IMR-90 (cell line): ENCODE data around the gene HACL1. TPM values are rescaled to one million over a fixed set of nuclear protein-coding genes. Genes with fewer than 3 reads are reported as not detected.

ENCODE experiments used
- ATAC-seq: fragments of 200-7000 bp; cut with Tn5 transposase; 2 replicates; pipeline ENCODE4 v1.9.1; 2020; ENCODE audit warnings: low read depth, mild to moderate bottlenecking, moderate library complexity
- BruUV-seq: library from RNA; stranded (reverse); fragments of 400-500 nt; replicated peaks from 2 replicates; lab custom pipeline; 2021; lab: Mats Ljungman, UMichigan
- CTCF ChIA-PET: fragments of 300-600 bp; formaldehyde crosslinking; extraction: SDS; loops from one replicate; lab custom pipeline; 2021; ENCODE audit warnings: antibody characterized with exemption; lab: Yijun Ruan, JAX
- POLR2A ChIA-PET: fragments of 300-600 bp; sonication (Branson Sonifier 250); formaldehyde crosslinking; loops from one replicate; lab custom pipeline; 2022; ENCODE audit warnings: antibody characterized with exemption; ENCODE audit not compliant: unreplicated experiment; lab: Charles Lee
- DNase-seq: peaks from one replicate; pipeline ENCODE4 v3.0.0; 2013
- H2AFZ ChIP-seq: replicated peaks from 2 replicates; pipeline ENCODE3; 2013; ENCODE audit warnings: low read length, mild to moderate bottlenecking; ENCODE audit not compliant: poor library complexity
- H2AK5ac ChIP-seq: 2 replicates; pipeline ENCODE4 v1.6.1; 2013; ENCODE audit warnings: low read depth, low read length, inconsistent platforms
- H2AK9ac ChIP-seq: replicated peaks from 2 replicates; pipeline ENCODE3; 2013; ENCODE audit warnings: mild to moderate bottlenecking, low read depth, low read length, moderate library complexity; ENCODE audit not compliant: poor library complexity
- H2BK120ac ChIP-seq: 2 replicates; pipeline ENCODE4 v1.6.1; 2013; ENCODE audit warnings: low read depth, low read length, inconsistent platforms
- H2BK15ac ChIP-seq: 3 replicates; pipeline ENCODE4 v1.6.1; 2013; ENCODE audit warnings: low read depth, low read length, inconsistent platforms
- H2BK20ac ChIP-seq: 2 replicates; pipeline ENCODE4 v1.6.1; 2013; ENCODE audit warnings: low read depth, mild to moderate bottlenecking, inconsistent platforms, low read length, moderate library complexity
- H2BK5ac ChIP-seq: 2 replicates; pipeline ENCODE4 v1.6.1; 2013; ENCODE audit warnings: mild to moderate bottlenecking, low read depth, low read length, inconsistent platforms; ENCODE audit not compliant: poor library complexity, severe bottlenecking
- H3K14ac ChIP-seq: replicated peaks from 2 replicates; pipeline ENCODE4 v1.6.1; 2013; ENCODE audit warnings: low read depth, low read length, inconsistent platforms
- H3K18ac ChIP-seq: 2 replicates; pipeline ENCODE4 v1.6.1; 2013; ENCODE audit warnings: low read depth, low read length, control low read depth
- H3K23ac ChIP-seq: 2 replicates; pipeline ENCODE4 v1.6.1; 2013; ENCODE audit warnings: low read depth, low read length, inconsistent platforms
- H3K27ac ChIP-seq: 2 replicates; pipeline ENCODE4 v1.5.1; 2013; ENCODE audit warnings: mild to moderate bottlenecking, control low read depth, low read length; ENCODE audit not compliant: insufficient read depth
- H3K27me3 ChIP-seq: 2 replicates; pipeline ENCODE4 v1.6.1; 2013; ENCODE audit warnings: low read length; ENCODE audit not compliant: control insufficient read depth, insufficient read depth
- H3K36me3 ChIP-seq: 2 replicates; pipeline ENCODE4 v1.6.1; 2013; ENCODE audit warnings: low read length, mixed read lengths; ENCODE audit not compliant: control insufficient read depth, insufficient read depth
- H3K4ac ChIP-seq: 2 replicates; pipeline ENCODE4 v1.6.1; 2013; ENCODE audit warnings: low read depth, low read length, inconsistent platforms
- H3K4me1 ChIP-seq: 2 replicates; pipeline ENCODE4 v1.6.1; 2013; ENCODE audit warnings: low read length, mixed read lengths; ENCODE audit not compliant: control insufficient read depth, insufficient read depth
- H3K4me2 ChIP-seq: 2 replicates; pipeline ENCODE4 v1.6.1; 2013; ENCODE audit warnings: low read depth, mild to moderate bottlenecking, control low read depth, low read length, moderate library complexity
- H3K4me3 ChIP-seq: 2 replicates; pipeline ENCODE4 v1.5.1; 2013; ENCODE audit warnings: low read depth, mild to moderate bottlenecking, control low read depth, low read length, moderate library complexity; ENCODE audit not compliant: insufficient read depth
- H3K56ac ChIP-seq: 2 replicates; pipeline ENCODE4 v1.6.1; 2013; ENCODE audit warnings: low read length, inconsistent platforms; ENCODE audit not compliant: insufficient read depth; ENCODE audit errors: extremely low read depth
- H3K79me1 ChIP-seq, 2 experiments: 2 replicates each; pipeline ENCODE4 v1.6.1; 2013; ENCODE audit warnings: low read length in 2 of 2, inconsistent platforms in 1 of 2, low read depth in 1 of 2
- H3K9ac ChIP-seq: 2 replicates; pipeline ENCODE4 v1.6.1; 2013; ENCODE audit warnings: low read depth, low read length, control low read depth
- H3K9me1 ChIP-seq: 2 replicates; pipeline ENCODE4 v1.6.1; 2013; ENCODE audit warnings: low read length, inconsistent platforms; ENCODE audit not compliant: insufficient read depth
- H3K9me3 ChIP-seq: 2 replicates; pipeline ENCODE4 v1.6.1; 2013; ENCODE audit warnings: low read length; ENCODE audit not compliant: control insufficient read depth, insufficient read depth
- H4K20me1 ChIP-seq: 2 replicates; pipeline ENCODE4 v1.6.1; 2013; ENCODE audit warnings: low read length, inconsistent platforms; ENCODE audit not compliant: insufficient read depth
- H4K5ac ChIP-seq: 2 replicates; pipeline ENCODE4 v1.6.1; 2013; ENCODE audit warnings: mild to moderate bottlenecking, low read depth, low read length, control low read depth
- H4K8ac ChIP-seq, 2 experiments: 2 replicates each; pipeline ENCODE4 v1.6.1; 2013; ENCODE audit warnings: low read depth in 2 of 2, low read length in 2 of 2, control low read depth in 1 of 2, inconsistent platforms in 1 of 2
- H4K91ac ChIP-seq: 2 replicates; pipeline ENCODE4 v1.6.1; 2013; ENCODE audit warnings: low read depth, low read length, inconsistent platforms; ENCODE audit not compliant: insufficient read depth
- BHLHE40 ChIP-seq: fragments of 150-350 bp; IDR thresholded peaks from 2 replicates; pipeline ENCODE4 v1.6.1; 2016; ENCODE audit warnings: mild to moderate bottlenecking, low read depth, low read length
- CEBPB ChIP-seq: IDR thresholded peaks from 2 replicates; pipeline ENCODE4 v1.6.1; 2012; ENCODE audit warnings: low read depth, low read length, improper control_type of control experiment
- CHD1 ChIP-seq: IDR thresholded peaks from 2 replicates; pipeline ENCODE4 v1.6.1; 2012; ENCODE audit warnings: low read depth, low read length, improper control_type of control experiment
- CTCF ChIP-seq: conservative IDR thresholded peaks from 2 replicates; pipeline ENCODE4 v1.5.1; 2012; ENCODE audit warnings: mild to moderate bottlenecking, low read depth, low read length, improper control_type of control experiment
- ELK1 ChIP-seq: fragments of 150-350 bp; IDR thresholded peaks from 2 replicates; pipeline ENCODE4 v1.6.1; 2016; ENCODE audit warnings: low read depth, mild to moderate bottlenecking, low read length, moderate library complexity, borderline replicate concordance
- FOS ChIP-seq: fragments of 150-350 bp; IDR thresholded peaks from 2 replicates; pipeline ENCODE4 v1.6.1; 2016; ENCODE audit warnings: low read depth, low read length
- MAFK ChIP-seq: IDR thresholded peaks from 2 replicates; pipeline ENCODE4 v1.6.1; 2012; ENCODE audit warnings: low read depth, low read length, improper control_type of control experiment
- MAZ ChIP-seq: IDR thresholded peaks from 2 replicates; pipeline ENCODE4 v1.6.1; 2012; ENCODE audit warnings: low read depth, mild to moderate bottlenecking, low read length, improper control_type of control experiment, moderate library complexity, borderline replicate concordance
- NFE2L2 ChIP-seq: fragments of 150-350 bp; IDR thresholded peaks from 2 replicates; pipeline ENCODE4 v1.6.1; 2016; ENCODE audit warnings: low read depth, mild to moderate bottlenecking, low read length
- RAD21 ChIP-seq: IDR thresholded peaks from 2 replicates; pipeline ENCODE4 v1.6.1; 2012; ENCODE audit warnings: low read length, improper control_type of control experiment
- RCOR1 ChIP-seq: IDR thresholded peaks from 2 replicates; pipeline ENCODE4 v1.6.1; 2012; ENCODE audit warnings: mild to moderate bottlenecking, low read length, improper control_type of control experiment; ENCODE audit not compliant: insufficient replicate concordance
- RFX5 ChIP-seq: IDR thresholded peaks from 2 replicates; pipeline ENCODE4 v1.8.0; 2012; ENCODE audit warnings: low read depth, mild to moderate bottlenecking, low read length, moderate library complexity
- SMC3 ChIP-seq: fragments of 150-350 bp; IDR thresholded peaks from 2 replicates; pipeline ENCODE4 v1.6.1; 2016; ENCODE audit warnings: low read depth, mild to moderate bottlenecking, antibody characterized with exemption, low read length, moderate library complexity
- USF2 ChIP-seq: fragments of 150-350 bp; IDR thresholded peaks from 2 replicates; pipeline ENCODE4 v1.6.1; 2017; ENCODE audit warnings: mild to moderate bottlenecking, antibody characterized with exemption, low read length, low read depth
- WGBS, 2 experiments: methylation state at CpG; one replicate each; pipeline versions ENCODE4 v1.1.5 to v1.1.7; 2013; ENCODE audit warnings: missing lambda C conversion rate in 2 of 2; ENCODE audit not compliant: insufficient read length in 1 of 2; ENCODE audit errors: extremely low coverage in 2 of 2; 5-methylcytosine and 5-hydroxymethylcytosine counted together
- dilution Hi-C: fragments of 300-500 bp; cut with HindIII; formaldehyde crosslinking; loops from one replicate; pipeline ENCODE4 v1.14.3; 2018; ENCODE audit warnings: low sequenced_read_pairs; ENCODE audit not compliant: unreplicated experiment
- in situ Hi-C: fragments of 300-500 bp; cut with MboI; formaldehyde crosslinking; loops from 3 replicates; pipeline ENCODE4 v1.14.3; 2019; ENCODE audit warnings: low sequenced_read_pairs, inconsistent platforms, mixed read lengths
- intact Hi-C: fragments of 100-400 bp; cut with micrococcal nuclease; formaldehyde crosslinking; loops from 2 replicates; pipeline ENCODE4 v1.10.0; 2022
- polyA plus RNA-seq, 3 experiments: library from polyadenylated mRNA; depleted of rRNA; stranded (reverse); fragments of >200 nt; gene quantifications; 2 replicates each; pipeline ENCODE4 v1.2.3, GENCODE V29; 2012; ENCODE audit warnings: low replicate concordance in 1 of 3
- total RNA-seq: library from RNA; depleted of rRNA; stranded (reverse); fragments of >200 nt; gene quantifications from 2 replicates; pipeline ENCODE4 v1.2.3, GENCODE V29; 2012

The HACL1 gene
- total and polyA plus RNA-seq, 2 of the 4 experiments (the other 2 are of a cell fraction), result 9.9 to 28.1 TPM

- intact Hi-C loops, result no loop called here
- CTCF ChIA-PET, result no interaction called here
- no peaks in the 10 kb centered on the region; the same call in 1 of the 2 replicates for H3K9me1 ChIP-seq
These were observed 75.6 kb downstream of the HACL1 start for GRCh38 chr3:15525790-15526189.

More at GRCh38 chr3:15525790-15526189, 75.6 kb downstream of the HACL1 start:
- in situ Hi-C loops, result no loop called here
- no peak overlapping the region for H3K4me2 ChIP-seq
- H3K18ac ChIP-seq, result no peak overlapping the region
- H3K23ac ChIP-seq, result no peak overlapping the region
- H2AK9ac ChIP-seq, result no peak overlapping the region
- no peak overlapping the region for H3K4me3 ChIP-seq
- DNase-seq (no peak), ATAC-seq (no peak)
- no peaks in the 10 kb centered on the region for H3K36me3 ChIP-seq
- no peak overlapping the region for H2BK5ac ChIP-seq
- H2AK5ac ChIP-seq, result no peak overlapping the region
- 0 out of 2 replicates have a peak, but pooled peaks cover 4% of the 10 kb centered on the region for H3K4me1 ChIP-seq
- BruUV-seq, result no TSS peak
- no peak overlapping the region for H4K8ac ChIP-seq
- no peak overlapping the region for H3K14ac ChIP-seq
- H2BK15ac ChIP-seq, result no peak overlapping the region
- WGBS, 2 experiments, result no CpG with 5 or more reads among the region's 1 CpG
- H2BK20ac ChIP-seq, result no peak overlapping the region
- dilution Hi-C loops, result no loop called here
- no peaks in the 10 kb centered on the region for H4K20me1 ChIP-seq
- H2BK120ac ChIP-seq, result no peak overlapping the region
- H2AFZ ChIP-seq, result no peak overlapping the region
- no peak overlapping the region for H3K27ac ChIP-seq
- H3K9ac ChIP-seq, result no peak overlapping the region
- no peak overlapping the region for H3K4ac ChIP-seq
- no peak overlapping the region for H4K91ac ChIP-seq
- no peaks in the 10 kb centered on the region for H3K9me3 ChIP-seq
- POLR2A ChIA-PET, result no interaction called here
- TF ChIP-seq RAD21, result no peak
- TF ChIP-seq RFX5, result no peak
- no peak for TF ChIP-seq SMC3
- TF ChIP-seq CHD1, result no peak
- TF ChIP-seq NFE2L2, result no peak
- TF ChIP-seq ELK1, result no peak
- TF ChIP-seq MAZ, result no peak
- TF ChIP-seq FOS, result no peak
- no peak for TF ChIP-seq CTCF
- TF ChIP-seq BHLHE40, result no peak
- no peak for TF ChIP-seq USF2
- TF ChIP-seq CEBPB, result no peak
- TF ChIP-seq RCOR1, result no peak
- no peak for TF ChIP-seq MAFK
- H3K27me3 ChIP-seq, result peaks cover 4% of the 10 kb centered on the region
- no peak overlapping the region for H4K5ac ChIP-seq
- H3K56ac ChIP-seq, result no peak overlapping the region
- no peaks in the 10 kb centered on the region for H3K79me1 ChIP-seq
